Caco-2 (cell line): ENCODE measurements around the gene PEA15. TPM values are rescaled to one million over a fixed set of nuclear protein-coding genes. Genes with fewer than 3 reads are reported as not detected.
A peak's percentile ranks its signal among the peaks of the same experiment; 100 is the strongest.

Experiments
- Bru-seq: library from RNA; stranded (reverse); fragments of 400-500 nt; gene quantifications from one replicate; lab custom pipeline; 2021; lab: Mats Ljungman, UMichigan
- BruChase-seq, 2 experiments: library from RNA; stranded (reverse); fragments of 400-500 nt; gene quantifications; one replicate each; lab custom pipeline; 2021; lab: Mats Ljungman, UMichigan
- BruUV-seq: library from RNA; stranded (reverse); fragments of 400-500 nt; replicated peaks from 2 replicates; lab custom pipeline; 2021; lab: Mats Ljungman, UMichigan
- CTCF ChIA-PET: fragments of 300-600 bp; sonication (Branson Sonifier 250); formaldehyde crosslinking; loops from one replicate; lab custom pipeline; 2022; ENCODE audit warnings: antibody characterized with exemption; lab: Charles Lee
- POLR2A ChIA-PET: fragments of 300-600 bp; sonication (Branson Sonifier 250); formaldehyde crosslinking; loops from one replicate; lab custom pipeline; 2022; ENCODE audit warnings: antibody characterized with exemption; lab: Charles Lee
- DNase-seq, 2 experiments: peaks; one replicate each; pipeline versions ENCODE4 v3.0.0 to v3.0.0-alpha.2; 2020 to 2022
- H3K27me3 ChIP-seq: replicated peaks from 2 replicates; pipeline ENCODE4 v1.6.0; 2011; ENCODE audit warnings: low read length; ENCODE audit not compliant: control insufficient read depth, insufficient read depth
- H3K36me3 ChIP-seq: 2 replicates; pipeline ENCODE4 v1.5.1; 2011; ENCODE audit warnings: low read length; ENCODE audit not compliant: control insufficient read depth, insufficient read depth
- H3K4me1 ChIP-seq: fragments of 250-450 bp; sonication (Bioruptor Pico); 2 replicates; pipeline ENCODE4 v1.5.1; 2020; ENCODE audit warnings: mild to moderate bottlenecking
- H3K4me3 ChIP-seq: 2 replicates; pipeline ENCODE4 v1.5.1; 2011; ENCODE audit warnings: low read depth, mild to moderate bottlenecking, control low read depth, low read length
- H3K9me3 ChIP-seq: fragments of 250-450 bp; sonication (Bioruptor Pico); 2 replicates; pipeline ENCODE4 v1.5.1; 2020; ENCODE audit warnings: mild to moderate bottlenecking, moderate library complexity
- H3K27ac Mint-ChIP-seq: one replicate; pipeline ENCODE4 v1.8.0; 2022; ENCODE audit warnings: mixed read lengths; ENCODE audit not compliant: unreplicated experiment
- H3K27me3 Mint-ChIP-seq: one replicate; pipeline ENCODE4 v1.8.0; 2022; ENCODE audit warnings: mixed read lengths; ENCODE audit not compliant: insufficient read depth, unreplicated experiment
- H3K36me3 Mint-ChIP-seq: one replicate; pipeline ENCODE4 v1.8.0; 2022; ENCODE audit warnings: mild to moderate bottlenecking, mixed read lengths; ENCODE audit not compliant: insufficient read depth, unreplicated experiment
- H3K4me1 Mint-ChIP-seq: one replicate; pipeline ENCODE4 v1.8.0; 2022; ENCODE audit warnings: low read depth, mixed read lengths; ENCODE audit not compliant: unreplicated experiment
- H3K4me3 Mint-ChIP-seq: one replicate; pipeline ENCODE4 v1.8.0; 2022; ENCODE audit warnings: mild to moderate bottlenecking, moderate library complexity, mixed read lengths; ENCODE audit not compliant: unreplicated experiment
- H3K9me3 Mint-ChIP-seq: one replicate; pipeline ENCODE4 v1.8.0; 2022; ENCODE audit warnings: mixed read lengths; ENCODE audit not compliant: unreplicated experiment
- intact Hi-C: fragments of 100-400 bp; cut with micrococcal nuclease; formaldehyde crosslinking; loops from one replicate; pipeline ENCODE4 v1.10.0; 2022; ENCODE audit not compliant: unreplicated experiment
- long read RNA-seq: library from polyadenylated mRNA; stranded (forward); transcript quantifications from one replicate; pipeline ENCODE4 v2.0.0, GENCODE V29; 2022
- total RNA-seq: library from RNA; stranded (reverse); gene quantifications from 2 replicates; pipeline ENCODE4 v1.2.3, GENCODE V29; 2022
- TF ChIP-seq, protein P1 (sequence below), 2 experiments: fragments of 200-600 bp in 1 of 2; IDR thresholded peaks; 1 replicate in 1 of 2; 2 replicates in 1 of 2; pipeline versions ENCODE4 v1.5.1 to v1.8.0; 2011 to 2022; ENCODE audit warnings: antibody characterized with exemption in 1 of 2, control low read depth in 1 of 2, inconsistent platforms in 1 of 2, low read depth in 1 of 2, low read length in 1 of 2, mild to moderate bottlenecking in 1 of 2, moderate library complexity in 1 of 2; ENCODE audit not compliant: insufficient read depth in 1 of 2, severe bottlenecking in 1 of 2, unreplicated experiment in 1 of 2

PEA15 gene, protein sequence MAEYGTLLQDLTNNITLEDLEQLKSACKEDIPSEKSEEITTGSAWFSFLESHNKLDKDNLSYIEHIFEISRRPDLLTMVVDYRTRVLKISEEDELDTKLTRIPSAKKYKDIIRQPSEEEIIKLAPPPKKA
- total RNA-seq = 84.9 and 85.1 TPM in 2 replicates
- percentile 77 among the genes with signal in this experiment for Bru-seq, nascent RNA
- BruChase-seq, experiment 1, labeled RNA remaining after a 2-hour chase = percentile 86 among the genes with signal in this experiment
- percentile 95 among the genes with signal in this experiment for BruChase-seq, experiment 2, labeled RNA remaining after a 6-hour chase
- long read RNA-seq, transcript PEA15-201 (4 exons, 2,471 nt) = major isoform, 22 of 50 reads
- long read RNA-seq, partial matches to known transcripts = 1 of 50 reads
- long read RNA-seq, other reads (novel, unspliced or antisense) = 27 of 50 reads

DNA sequence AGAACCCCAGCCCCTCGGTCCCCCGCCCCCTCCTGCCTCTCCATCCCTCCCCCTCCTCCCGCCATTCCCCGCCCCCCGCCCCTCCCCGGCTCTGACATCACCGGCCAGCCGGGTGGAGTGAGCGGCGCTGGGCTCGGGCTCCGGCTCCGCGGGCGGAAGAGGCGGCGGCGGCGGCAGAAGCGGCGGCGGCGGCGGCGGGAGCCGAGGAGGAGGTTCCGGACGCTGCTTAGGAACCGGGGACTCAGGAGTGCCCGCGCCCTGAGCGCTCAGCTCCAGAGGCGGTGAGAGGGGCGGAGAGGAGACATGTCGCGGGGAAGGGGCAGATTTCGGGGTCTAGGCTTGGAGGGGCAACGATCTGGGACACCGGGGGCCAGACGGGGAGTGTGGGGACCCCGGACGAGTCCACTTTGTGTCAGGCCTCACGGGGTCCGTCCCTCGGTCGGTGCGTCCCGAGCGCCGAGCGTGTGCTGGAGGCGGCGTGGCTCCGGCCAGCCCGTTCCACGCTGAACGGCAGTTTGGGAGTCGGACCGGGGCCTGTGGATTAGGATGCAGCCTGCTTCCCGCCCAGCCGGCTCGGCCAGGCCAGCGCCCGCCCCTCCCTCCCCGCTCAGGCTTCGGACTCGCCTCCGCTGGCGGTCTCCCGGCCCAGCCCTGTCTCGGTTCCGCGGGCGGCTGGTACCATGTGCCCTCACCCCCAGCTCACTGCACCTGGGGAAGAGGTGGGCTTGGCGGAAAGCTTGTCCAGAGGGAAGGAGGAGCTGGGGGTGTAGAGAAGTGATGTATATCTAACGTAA lies at the start of gene PEA15:
Gene PEA15 (plus strand): TSS at position 143 of the 794 bp plus-strand sequence. CDS start 6,161 bp downstream, outside the sequence.
- Mint-ChIP-seq H3K4me1 (peaks cover 18% of the 10 kb centered on the region), H3K4me3 (peak within 1 kb of the TSS; percentile 81), H3K27ac (peak within 1 kb of the TSS; percentile 71), H3K36me3 (peaks cover 22% of the 10 kb centered on the region), H3K9me3 (no peaks in the 10 kb centered on the region), H3K27me3 (no peaks in the 10 kb centered on the region)
- Histone ChIP-seq H3K36me3 (peaks cover 2% of the 10 kb centered on the region; the same call in 1 of the 2 replicates), H3K27me3 (no peaks in the 10 kb centered on the region), H3K9me3 (no peaks in the 10 kb centered on the region), H3K4me3 (peak within 1 kb of the TSS; percentile 97), H3K4me1 (peaks cover 10% of the 10 kb centered on the region)
- peak; percentile 67 to 82 for DNase-seq
- CTCF ChIA-PET = interaction anchor here (1.1 to 2.5 kb wide), 3 partner anchors 12 to 55 kb away, joined by 4 to 11 read pairs (median 5); no protein-coding TSS in a partner anchor
- BruUV-seq = no TSS peak
- POLR2A ChIA-PET = interaction anchor here (0.6 kb wide), 1 partner anchor 65 kb away, joined by 3 read pairs; no protein-coding TSS in a partner anchor
- TF ChIP-seq, protein P1, sequence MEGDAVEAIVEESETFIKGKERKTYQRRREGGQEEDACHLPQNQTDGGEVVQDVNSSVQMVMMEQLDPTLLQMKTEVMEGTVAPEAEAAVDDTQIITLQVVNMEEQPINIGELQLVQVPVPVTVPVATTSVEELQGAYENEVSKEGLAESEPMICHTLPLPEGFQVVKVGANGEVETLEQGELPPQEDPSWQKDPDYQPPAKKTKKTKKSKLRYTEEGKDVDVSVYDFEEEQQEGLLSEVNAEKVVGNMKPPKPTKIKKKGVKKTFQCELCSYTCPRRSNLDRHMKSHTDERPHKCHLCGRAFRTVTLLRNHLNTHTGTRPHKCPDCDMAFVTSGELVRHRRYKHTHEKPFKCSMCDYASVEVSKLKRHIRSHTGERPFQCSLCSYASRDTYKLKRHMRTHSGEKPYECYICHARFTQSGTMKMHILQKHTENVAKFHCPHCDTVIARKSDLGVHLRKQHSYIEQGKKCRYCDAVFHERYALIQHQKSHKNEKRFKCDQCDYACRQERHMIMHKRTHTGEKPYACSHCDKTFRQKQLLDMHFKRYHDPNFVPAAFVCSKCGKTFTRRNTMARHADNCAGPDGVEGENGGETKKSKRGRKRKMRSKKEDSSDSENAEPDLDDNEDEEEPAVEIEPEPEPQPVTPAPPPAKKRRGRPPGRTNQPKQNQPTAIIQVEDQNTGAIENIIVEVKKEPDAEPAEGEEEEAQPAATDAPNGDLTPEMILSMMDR (IDR thresholded peaks at IDR 0.05; ENCODE audit: insufficient read depth in 1 of 2, low read depth in 1 of 2, low read length in 1 of 2, severe bottlenecking in 1 of 2, unreplicated experiment in 1 of 2) = no peak
- intact Hi-C loops = no loop called here

DNA sequence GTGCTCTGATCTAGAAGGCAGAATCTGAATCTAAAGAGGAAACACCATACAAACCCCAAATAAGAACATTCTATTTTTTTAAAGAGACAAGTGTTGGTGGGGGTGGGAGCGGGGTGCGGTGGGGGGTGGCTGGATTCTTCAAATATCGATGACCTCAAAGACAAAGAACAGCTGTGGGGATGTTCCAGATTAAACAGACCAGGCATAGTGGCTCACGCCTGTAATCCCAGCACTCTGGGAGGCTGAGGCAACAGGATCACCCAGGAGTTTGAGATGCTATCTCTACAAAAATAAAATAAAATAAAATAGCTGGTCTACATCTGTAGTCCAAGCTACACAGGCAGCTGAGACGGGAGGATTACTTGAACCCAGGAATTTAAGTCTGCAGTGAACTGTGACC lies 48.8 kb upstream of the PEA15 start:
- Histone ChIP-seq H3K4me3 (no peak overlapping the region), H3K4me1 (peaks cover 16% of the 10 kb centered on the region; the same call in 1 of the 2 replicates), H3K36me3 (no peaks in the 10 kb centered on the region), H3K9me3 (no peaks in the 10 kb centered on the region; the same call in 1 of the 2 replicates), H3K27me3 (no peaks in the 10 kb centered on the region)
- Mint-ChIP-seq H3K27ac (no peak overlapping the region), H3K9me3 (no peaks in the 10 kb centered on the region), H3K4me1 (no peaks in the 10 kb centered on the region), H3K36me3 (no peaks in the 10 kb centered on the region), H3K4me3 (no peak overlapping the region), H3K27me3 (no peaks in the 10 kb centered on the region)
- intact Hi-C loops = no loop called here
- POLR2A ChIA-PET = no interaction called here
- TF ChIP-seq, protein P1 (IDR thresholded peaks at IDR 0.05; ENCODE audit: insufficient read depth in 1 of 2, low read depth in 1 of 2, low read length in 1 of 2, severe bottlenecking in 1 of 2, unreplicated experiment in 1 of 2) = no peak
- CTCF ChIA-PET = interaction anchor here (0.6 kb wide), 1 partner anchor 1943 kb away, joined by 3 read pairs; no protein-coding TSS in a partner anchor
- no TSS peak for BruUV-seq
- DNase-seq = no peak

DNA sequence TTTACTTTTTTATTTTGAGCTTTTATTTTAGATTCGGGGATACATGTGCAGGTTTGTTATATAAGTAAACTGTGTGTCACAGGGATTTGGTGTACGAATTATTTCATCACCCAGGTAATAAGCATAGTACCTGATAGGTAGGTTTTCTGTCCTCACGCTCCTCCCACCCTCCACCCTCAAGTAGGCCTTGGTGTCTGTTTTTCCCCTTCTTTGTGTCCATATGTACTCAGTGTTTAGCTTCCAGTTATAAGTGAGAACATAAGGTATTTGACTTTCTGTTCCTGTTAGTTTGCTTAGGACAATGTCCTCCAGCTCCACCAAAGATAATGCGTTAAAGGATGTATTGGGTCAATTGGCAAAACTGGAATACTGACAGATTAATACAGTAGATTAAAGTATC lies 48.0 kb upstream of the PEA15 start:
- no peak for DNase-seq
- Histone ChIP-seq H3K36me3 (no peaks in the 10 kb centered on the region), H3K4me1 (peaks cover 16% of the 10 kb centered on the region; the same call in 1 of the 2 replicates), H3K9me3 (no peaks in the 10 kb centered on the region; the same call in 1 of the 2 replicates), H3K27me3 (no peaks in the 10 kb centered on the region), H3K4me3 (no peak overlapping the region)
- TF ChIP-seq, protein P1 (IDR thresholded peaks at IDR 0.05; ENCODE audit: insufficient read depth in 1 of 2, low read depth in 1 of 2, low read length in 1 of 2, severe bottlenecking in 1 of 2, unreplicated experiment in 1 of 2) = no peak
- ChIA-PET POLR2A (no interaction called here), CTCF (no interaction called here)
- no peak overlapping the region for H3K27ac Mint-ChIP-seq
- no peaks in the 10 kb centered on the region for H3K9me3 Mint-ChIP-seq
- no peaks in the 10 kb centered on the region for H3K27me3 Mint-ChIP-seq
- intact Hi-C loops = no loop called here
- no TSS peak for BruUV-seq
- H3K4me1 Mint-ChIP-seq = no peaks in the 10 kb centered on the region
- H3K36me3 Mint-ChIP-seq = no peaks in the 10 kb centered on the region
- H3K4me3 Mint-ChIP-seq = no peak overlapping the region
